ENCODE results near the gene DCANP1. TPM values are rescaled to one million over a fixed set of nuclear protein-coding genes. Genes with fewer than 3 reads are reported as not detected.

DCANP1 gene
- total and polyA plus RNA-seq, 2 donors (not counting 1 experiment from before 2014, with no cell fraction given) = not detected

GRCh38 chr5:135486131-135487036 is 39.2 kb upstream of the DCANP1 start:
- intact Hi-C loops (cut with micrococcal nuclease) = no loop called here
- no peak overlapping the region for H3K27ac ChIP-seq (ENCODE audit: low read length in 2 of 2)
- H3K4me2 ChIP-seq (replicated peaks; ENCODE audit: low read depth, low read length, poor library complexity, severe bottlenecking) = no peak overlapping the region
- TF ChIP-seq EZH2 (IDR thresholded peaks at IDR 0.05; ENCODE audit: borderline replicate concordance, insufficient read depth, low read depth, low read length, poor library complexity, severe bottlenecking) = no peak
- TF ChIP-seq, protein P1, sequence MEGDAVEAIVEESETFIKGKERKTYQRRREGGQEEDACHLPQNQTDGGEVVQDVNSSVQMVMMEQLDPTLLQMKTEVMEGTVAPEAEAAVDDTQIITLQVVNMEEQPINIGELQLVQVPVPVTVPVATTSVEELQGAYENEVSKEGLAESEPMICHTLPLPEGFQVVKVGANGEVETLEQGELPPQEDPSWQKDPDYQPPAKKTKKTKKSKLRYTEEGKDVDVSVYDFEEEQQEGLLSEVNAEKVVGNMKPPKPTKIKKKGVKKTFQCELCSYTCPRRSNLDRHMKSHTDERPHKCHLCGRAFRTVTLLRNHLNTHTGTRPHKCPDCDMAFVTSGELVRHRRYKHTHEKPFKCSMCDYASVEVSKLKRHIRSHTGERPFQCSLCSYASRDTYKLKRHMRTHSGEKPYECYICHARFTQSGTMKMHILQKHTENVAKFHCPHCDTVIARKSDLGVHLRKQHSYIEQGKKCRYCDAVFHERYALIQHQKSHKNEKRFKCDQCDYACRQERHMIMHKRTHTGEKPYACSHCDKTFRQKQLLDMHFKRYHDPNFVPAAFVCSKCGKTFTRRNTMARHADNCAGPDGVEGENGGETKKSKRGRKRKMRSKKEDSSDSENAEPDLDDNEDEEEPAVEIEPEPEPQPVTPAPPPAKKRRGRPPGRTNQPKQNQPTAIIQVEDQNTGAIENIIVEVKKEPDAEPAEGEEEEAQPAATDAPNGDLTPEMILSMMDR (IDR thresholded peaks at IDR 0.05) = no peak
- peaks cover 54% of the 10 kb centered on the region for H3K27me3 Mint-ChIP-seq
- H3K4me1 ChIP-seq (ENCODE audit: control insufficient read depth in 2 of 2, insufficient read depth in 2 of 2, low read length in 2 of 2) = peaks cover 0 to 4% of the 10 kb centered on the region in 2 donors
- H3K9me3 Mint-ChIP-seq (ENCODE audit: insufficient read depth) = no peaks in the 10 kb centered on the region
- no peaks in the 10 kb centered on the region for H3K9me3 ChIP-seq (ENCODE audit: control extremely low read depth in 1 of 3, control insufficient read depth in 2 of 3, insufficient read depth in 1 of 3, low read length in 2 of 3)
- H2AFZ ChIP-seq (ENCODE audit: insufficient read depth, low read depth, low read length, poor library complexity, severe bottlenecking) = no peak overlapping the region
- ATAC-seq (ENCODE audit: low read depth) (no peak), DNase-seq (no peak)
- no peaks in the 10 kb centered on the region for H4K20me1 ChIP-seq (ENCODE audit: control insufficient read depth, insufficient read depth, low read length, poor library complexity, severe bottlenecking)
- POLR2A ChIA-PET = no interaction called here
- no peaks in the 10 kb centered on the region for H3K79me2 ChIP-seq (ENCODE audit: control insufficient read depth, insufficient read depth, low read length)
- CTCF ChIA-PET = no interaction called here
- WGBS (ENCODE audit: insufficient coverage) = 91% methylated on average over 13 of the region's 13 CpGs
- H3K4me3 ChIP-seq (ENCODE audit: control extremely low read depth in 1 of 5, extremely low read depth in 1 of 5, insufficient read depth in 1 of 5, low read depth in 2 of 5, low read length in 4 of 5) = no peak overlapping the region
- peaks cover 0 to 47% (median 26%) of the 10 kb centered on the region in 4 experiments for H3K27me3 ChIP-seq (replicated peaks in 1 of 4; ENCODE audit: control extremely low read depth in 1 of 4, control insufficient read depth in 3 of 4, insufficient read depth in 4 of 4, low read length in 3 of 4)
- H3K4me1 Mint-ChIP-seq = peaks cover 10% of the 10 kb centered on the region
- H3K4me3 Mint-ChIP-seq = no peak overlapping the region
- no peak overlapping the region for H3K27ac Mint-ChIP-seq
- H3K36me3 ChIP-seq (replicated peaks in 1 of 2; ENCODE audit: control extremely low read depth in 1 of 2, control insufficient read depth in 1 of 2, extremely low read depth in 1 of 2, insufficient read depth in 2 of 2, low read length in 1 of 2) = no peaks in the 10 kb centered on the region
- H3K9ac ChIP-seq (ENCODE audit: low read length) = no peak overlapping the region

GRCh38 chr5:135484674-135485086 is 37.5 kb upstream of the DCANP1 start:
- H3K79me2 ChIP-seq (ENCODE audit: control insufficient read depth, insufficient read depth, low read length) = no peaks in the 10 kb centered on the region
- H3K4me1 ChIP-seq (ENCODE audit: control insufficient read depth in 2 of 2, insufficient read depth in 2 of 2, low read length in 2 of 2) = peaks cover 0 to 2% of the 10 kb centered on the region in 2 donors
- intact Hi-C loops (cut with micrococcal nuclease) = no loop called here
- no peak overlapping the region for H3K4me3 Mint-ChIP-seq
- no peak overlapping the region for H3K4me3 ChIP-seq (ENCODE audit: control extremely low read depth in 1 of 5, extremely low read depth in 1 of 5, insufficient read depth in 1 of 5, low read depth in 2 of 5, low read length in 4 of 5)
- WGBS (ENCODE audit: insufficient coverage) = 86% methylated on average over 4 of the region's 5 CpGs
- ChIA-PET CTCF (no interaction called here), POLR2A (no interaction called here)
- no peak overlapping the region for H3K9ac ChIP-seq (ENCODE audit: low read length)
- H3K27me3 ChIP-seq (replicated peaks in 1 of 4; ENCODE audit: control extremely low read depth in 1 of 4, control insufficient read depth in 3 of 4, insufficient read depth in 4 of 4, low read length in 3 of 4) = peaks cover 0 to 32% (median 20%) of the 10 kb centered on the region in 4 experiments
- ATAC-seq (ENCODE audit: low read depth) (no peak), DNase-seq (no peak)
- no peak overlapping the region for H2AFZ ChIP-seq (ENCODE audit: insufficient read depth, low read depth, low read length, poor library complexity, severe bottlenecking)
- TF ChIP-seq, protein P1 (IDR thresholded peaks at IDR 0.05) = no peak
- no peak for TF ChIP-seq EZH2 (IDR thresholded peaks at IDR 0.05; ENCODE audit: borderline replicate concordance, insufficient read depth, low read depth, low read length, poor library complexity, severe bottlenecking)
- peaks cover 50% of the 10 kb centered on the region for H3K27me3 Mint-ChIP-seq
- H3K36me3 ChIP-seq (replicated peaks in 1 of 2; ENCODE audit: control extremely low read depth in 1 of 2, control insufficient read depth in 1 of 2, extremely low read depth in 1 of 2, insufficient read depth in 2 of 2, low read length in 1 of 2) = no peaks in the 10 kb centered on the region
- H3K4me1 Mint-ChIP-seq = peaks cover 8% of the 10 kb centered on the region
- no peaks in the 10 kb centered on the region for H3K9me3 Mint-ChIP-seq (ENCODE audit: insufficient read depth)
- H4K20me1 ChIP-seq (ENCODE audit: control insufficient read depth, insufficient read depth, low read length, poor library complexity, severe bottlenecking) = no peaks in the 10 kb centered on the region
- H3K4me2 ChIP-seq (replicated peaks; ENCODE audit: low read depth, low read length, poor library complexity, severe bottlenecking) = no peak overlapping the region
- no peak overlapping the region for H3K27ac Mint-ChIP-seq
- H3K9me3 ChIP-seq (ENCODE audit: control extremely low read depth in 1 of 3, control insufficient read depth in 2 of 3, insufficient read depth in 1 of 3, low read length in 2 of 3) = no peaks in the 10 kb centered on the region
- no peak overlapping the region for H3K27ac ChIP-seq (ENCODE audit: low read length in 2 of 2)

All from B cell (primary cell).